ENCODE measurements around the gene WDR4.

DNA sequence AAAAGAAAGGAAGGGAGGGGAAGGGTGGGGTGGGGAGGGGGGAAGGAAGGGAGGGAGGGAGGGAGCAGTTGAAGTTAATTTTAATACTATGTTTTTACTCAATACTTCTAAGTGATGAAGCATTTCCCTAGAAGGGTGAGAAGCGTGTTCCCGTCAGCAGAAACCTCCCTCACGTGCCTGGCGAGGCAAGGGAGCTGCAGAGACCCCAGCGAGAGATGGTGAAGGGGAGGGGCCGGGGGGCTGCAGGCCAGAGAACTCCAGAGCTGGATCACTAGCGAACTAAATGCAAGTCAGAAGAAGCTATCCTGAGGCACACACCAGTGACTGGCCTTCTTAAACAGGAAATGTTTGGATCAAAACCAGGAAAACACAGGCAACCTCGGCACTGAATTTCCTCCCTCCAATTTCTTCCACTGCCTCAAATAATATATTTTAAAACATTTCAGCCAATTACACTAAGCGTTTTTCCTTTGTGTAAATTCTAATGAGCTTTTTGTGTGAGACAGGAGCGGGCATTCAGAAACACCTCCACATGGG lies 18.0 kb downstream of the WDR4 start:
- TF ChIP-seq NR3C1 (CRISPR knock-in tag; conservative IDR thresholded peaks at IDR 0.05; ENCODE audit: low read depth) (no peak), E2F4 (CRISPR knock-in tag; IDR thresholded peaks at IDR 0.05; ENCODE audit: borderline replicate concordance, low read depth) (no peak), CREM (CRISPR knock-in tag; IDR thresholded peaks at IDR 0.05) (no peak)
